GM12864 (cell line): ENCODE data around the gene AFDN.

ENCODE experiments used
- DNase-seq: peaks from one replicate; pipeline ENCODE4 v3.0.0-alpha.2; 2011; ENCODE audit warnings: low read depth
- H3K4me3 ChIP-seq: 2 replicates; pipeline ENCODE4 v1.5.1; 2011; ENCODE audit warnings: mild to moderate bottlenecking, low read depth, low read length, control low read depth
- TF ChIP-seq, protein P1 (sequence below): IDR thresholded peaks from 2 replicates; pipeline ENCODE4 v1.5.1; 2011; ENCODE audit warnings: low read depth, mild to moderate bottlenecking, moderate library complexity, low read length, control low read depth, inconsistent platforms; ENCODE audit errors: missing control alignments

Gene AFDN

DNA sequence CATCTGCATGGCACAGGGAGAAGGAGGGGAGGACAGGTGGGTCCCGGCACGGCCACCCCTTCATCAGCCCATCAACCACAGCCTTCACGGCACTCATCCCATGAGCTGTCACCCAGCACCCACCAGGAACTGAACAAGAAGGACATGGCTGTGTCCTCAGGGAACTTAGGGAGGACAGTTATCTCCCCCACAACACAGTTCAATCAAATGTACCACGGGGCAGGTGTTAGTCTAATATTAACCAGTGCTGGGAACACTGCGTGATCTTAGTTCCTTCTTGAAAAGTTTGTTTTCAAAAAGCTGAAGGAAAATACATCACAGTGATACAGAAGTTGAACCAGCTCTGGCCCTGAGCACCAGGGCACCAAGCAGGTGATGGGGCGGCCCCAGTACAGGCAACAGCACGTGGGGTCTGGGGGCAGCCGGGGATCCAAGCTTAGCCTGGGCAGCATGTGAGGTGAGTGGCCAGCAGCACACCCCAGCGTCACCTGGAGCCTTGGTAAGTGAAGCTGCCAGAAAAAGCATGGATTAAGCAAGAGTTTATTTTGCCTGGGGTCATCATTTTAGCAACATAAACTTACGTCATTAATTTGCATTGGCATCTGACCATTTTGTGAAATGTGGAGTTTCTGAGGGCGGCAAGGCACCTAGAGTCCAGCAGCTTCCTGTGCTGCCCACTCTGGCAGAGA lies 35.5 kb upstream of the AFDN start:
- no peak for DNase-seq
- TF ChIP-seq, protein P1, sequence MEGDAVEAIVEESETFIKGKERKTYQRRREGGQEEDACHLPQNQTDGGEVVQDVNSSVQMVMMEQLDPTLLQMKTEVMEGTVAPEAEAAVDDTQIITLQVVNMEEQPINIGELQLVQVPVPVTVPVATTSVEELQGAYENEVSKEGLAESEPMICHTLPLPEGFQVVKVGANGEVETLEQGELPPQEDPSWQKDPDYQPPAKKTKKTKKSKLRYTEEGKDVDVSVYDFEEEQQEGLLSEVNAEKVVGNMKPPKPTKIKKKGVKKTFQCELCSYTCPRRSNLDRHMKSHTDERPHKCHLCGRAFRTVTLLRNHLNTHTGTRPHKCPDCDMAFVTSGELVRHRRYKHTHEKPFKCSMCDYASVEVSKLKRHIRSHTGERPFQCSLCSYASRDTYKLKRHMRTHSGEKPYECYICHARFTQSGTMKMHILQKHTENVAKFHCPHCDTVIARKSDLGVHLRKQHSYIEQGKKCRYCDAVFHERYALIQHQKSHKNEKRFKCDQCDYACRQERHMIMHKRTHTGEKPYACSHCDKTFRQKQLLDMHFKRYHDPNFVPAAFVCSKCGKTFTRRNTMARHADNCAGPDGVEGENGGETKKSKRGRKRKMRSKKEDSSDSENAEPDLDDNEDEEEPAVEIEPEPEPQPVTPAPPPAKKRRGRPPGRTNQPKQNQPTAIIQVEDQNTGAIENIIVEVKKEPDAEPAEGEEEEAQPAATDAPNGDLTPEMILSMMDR, result no peak
- H3K4me3 ChIP-seq, result no peak overlapping the region

DNA sequence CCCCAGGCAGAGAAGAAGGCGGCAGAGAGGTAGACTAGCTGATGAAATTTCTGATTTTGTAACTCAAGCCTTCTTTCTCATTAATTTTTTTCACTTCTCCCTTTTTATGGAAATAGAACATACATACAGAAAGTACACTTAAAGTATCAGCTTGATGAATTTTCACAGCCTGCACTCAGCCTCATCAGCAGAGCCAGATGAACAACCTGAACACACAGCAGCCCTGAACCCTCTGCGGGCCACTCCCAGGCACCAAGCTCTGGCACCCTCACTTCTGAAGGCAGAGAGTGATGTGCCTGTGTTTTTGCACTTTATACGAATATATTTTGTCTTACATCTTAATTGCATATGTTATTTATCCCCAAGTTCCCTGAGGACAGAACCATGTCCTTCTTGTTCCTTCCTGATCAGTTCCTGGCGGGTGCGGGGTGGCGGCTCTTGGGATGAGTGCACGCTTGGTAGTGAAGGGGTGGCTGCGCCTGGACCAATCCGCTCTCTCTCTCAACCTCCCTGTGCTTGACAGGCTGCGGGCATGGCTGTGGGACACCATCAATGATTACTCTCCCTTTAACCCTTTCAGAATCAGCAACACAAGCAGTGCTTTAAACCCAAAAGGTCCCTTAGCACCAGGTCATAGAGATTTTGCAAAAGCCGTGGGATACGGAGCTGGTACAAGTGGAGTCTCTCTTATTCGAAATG lies 34.8 kb upstream of the AFDN start:
- TF ChIP-seq, protein P1, result no peak
- no peak overlapping the region for H3K4me3 ChIP-seq
- no peak for DNase-seq

DNA sequence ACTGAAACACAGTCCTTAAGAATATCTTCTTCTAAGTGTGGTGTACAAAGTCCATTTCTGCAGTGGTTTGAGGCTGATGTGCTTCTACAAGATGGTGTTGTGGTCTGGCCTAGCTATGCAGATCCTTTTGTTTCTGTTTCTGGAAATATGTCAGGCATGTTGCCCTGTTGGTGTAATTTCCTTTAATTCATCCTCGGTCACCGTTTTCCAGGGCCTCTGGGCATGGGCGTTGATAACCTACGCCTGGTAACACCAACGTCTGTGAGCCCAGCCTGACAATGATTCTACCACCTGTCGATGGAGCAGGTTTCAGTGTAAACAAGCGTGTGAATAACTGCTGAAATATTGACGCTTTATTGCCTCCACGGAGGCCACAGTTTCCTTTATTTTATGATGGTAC lies 33.3 kb upstream of the AFDN start:
- no peak overlapping the region for H3K4me3 ChIP-seq
- TF ChIP-seq, protein P1, result no peak
- no peak for DNase-seq

DNA sequence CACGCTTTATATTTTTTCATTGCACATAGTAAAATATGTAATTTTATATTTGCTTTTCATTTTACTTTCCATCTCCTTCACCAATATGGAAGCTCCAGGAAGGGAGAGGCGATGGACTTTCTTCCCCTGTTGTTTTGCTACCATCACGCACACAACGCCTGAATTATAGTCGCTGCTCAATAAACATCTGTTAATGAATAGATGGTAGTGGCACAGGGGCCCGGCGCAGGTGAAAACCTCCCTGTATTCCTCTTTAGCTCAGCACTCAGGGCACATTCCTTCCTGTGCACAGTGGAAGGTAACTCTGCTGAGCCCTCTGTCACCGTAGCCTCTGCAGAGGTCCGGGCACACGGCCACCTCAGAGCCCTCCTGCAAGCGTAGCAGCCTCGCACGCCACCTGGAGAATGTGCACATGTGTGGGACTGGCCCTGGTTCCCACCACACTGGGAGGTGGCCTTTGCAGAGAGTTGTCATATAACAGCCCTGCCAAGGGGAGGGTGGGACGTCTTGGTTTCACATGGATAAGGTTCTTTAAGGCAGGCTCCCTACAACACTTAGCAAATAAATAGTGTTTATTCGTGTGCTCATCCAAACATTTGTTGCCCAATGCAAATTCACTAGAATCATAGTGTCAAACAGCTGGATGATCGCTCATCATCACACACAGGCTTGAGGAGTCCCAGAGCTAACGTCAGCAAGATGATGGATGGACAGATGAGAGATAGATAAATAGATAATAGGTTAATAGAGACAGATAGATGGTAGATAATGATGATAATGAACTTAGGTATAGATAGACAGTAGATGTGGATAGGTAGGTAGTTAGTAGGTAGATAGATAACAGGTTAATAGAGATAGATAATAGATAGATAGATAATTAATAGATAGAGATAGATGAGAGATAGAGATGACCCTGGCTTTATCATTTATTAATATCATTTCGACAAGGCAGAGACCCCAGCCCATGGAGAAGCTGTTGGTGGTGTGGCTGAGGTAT lies 32.3 kb upstream of the AFDN start:
- TF ChIP-seq, protein P1, result no peak
- H3K4me3 ChIP-seq, result no peak overlapping the region
- DNase-seq, result no peak

DNA sequence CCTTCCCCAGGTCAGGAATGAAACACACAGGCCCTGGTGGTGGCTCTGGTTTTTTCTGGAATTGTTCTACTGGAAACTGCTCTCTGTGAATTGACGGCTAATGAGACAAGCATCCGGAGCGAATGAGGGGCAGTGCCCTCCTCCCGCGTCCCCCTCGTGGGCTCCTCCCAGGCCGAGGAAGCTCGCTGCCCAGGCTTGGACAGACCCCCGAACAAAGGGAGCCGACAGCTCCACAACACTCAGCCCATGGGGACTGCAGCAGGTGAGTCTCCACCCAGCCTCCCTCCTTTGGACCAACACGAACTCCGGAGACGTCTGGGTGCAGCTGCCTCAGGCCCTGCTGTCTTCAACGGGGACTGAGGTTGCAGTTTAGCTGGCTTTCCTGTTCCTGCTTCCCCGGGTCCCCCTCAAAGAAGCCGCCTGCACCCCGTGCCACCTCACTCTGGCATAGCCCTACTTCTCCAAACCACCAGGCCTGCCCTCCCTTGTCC lies 31.3 kb upstream of the AFDN start:
- no peak for DNase-seq
- H3K4me3 ChIP-seq, result no peak overlapping the region
- TF ChIP-seq, protein P1, result no peak

DNA sequence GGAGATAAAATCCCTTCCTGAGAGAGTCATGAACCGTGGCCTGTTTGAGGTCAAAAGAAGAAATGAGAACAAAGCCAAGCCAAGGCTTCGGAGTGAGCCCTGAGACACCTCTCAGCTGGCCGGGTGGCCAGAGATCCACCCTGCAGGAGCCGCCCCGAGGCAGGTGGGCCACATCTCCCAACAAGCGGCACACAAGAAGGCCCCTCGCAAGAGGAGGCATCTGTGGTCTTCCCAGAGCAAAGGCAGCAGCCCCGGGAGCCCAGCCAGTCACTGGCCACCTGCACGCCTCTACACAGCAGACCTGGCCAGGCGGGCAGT lies 30.9 kb upstream of the AFDN start:
- TF ChIP-seq, protein P1, result no peak
- no peak overlapping the region for H3K4me3 ChIP-seq
- DNase-seq, result no peak
